NCI-H187 (cell line): ENCODE measurements around the gene NIPSNAP3A.

Experiments used
- DNase-seq, 2 experiments: peaks; one replicate each; lab custom pipeline; 2025; lab: John Stamatoyannopoulos, UW

The NIPSNAP3A gene

DNA sequence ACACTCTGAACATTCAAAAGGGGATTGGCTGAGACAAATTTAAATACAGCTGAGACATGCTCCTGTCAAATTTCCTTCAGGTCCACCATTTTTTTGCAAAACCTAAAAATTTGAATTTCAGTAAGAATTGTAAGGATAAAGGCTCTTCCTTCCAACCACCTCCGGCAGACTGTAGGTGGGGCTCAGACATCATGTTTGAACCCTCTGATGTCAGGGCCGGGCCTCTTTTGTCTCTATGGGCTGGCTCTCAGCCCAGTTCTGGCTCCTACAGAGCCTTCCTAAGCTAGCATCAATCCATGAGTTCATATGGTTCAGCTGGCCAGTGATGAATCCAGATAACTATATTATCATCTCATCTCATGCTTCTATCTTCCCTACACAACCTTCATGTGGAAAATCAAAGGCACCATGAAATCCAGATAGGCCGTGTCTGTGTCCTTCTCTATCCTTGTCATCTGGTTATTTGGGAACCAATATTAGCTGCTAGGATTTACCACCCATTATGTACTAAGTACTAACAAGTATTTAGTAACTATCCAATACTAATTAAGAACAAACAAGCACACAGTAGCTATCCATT, 60.6 kb downstream of the NIPSNAP3A start:
- no peak for DNase-seq
